Daoy (cell line): Measurements from ENCODE around the gene P2RY13. TPM values are rescaled to one million over a fixed set of nuclear protein-coding genes. Genes with fewer than 3 reads are reported as not detected.

Experiments used
- DNase-seq: peaks from one replicate; pipeline ENCODE4 v3.0.0-alpha.2; 2015; ENCODE audit warnings: low read depth
- total RNA-seq: library from RNA; depleted of rRNA; stranded (reverse); fragments of >200 nt; shearing (Covaris generic); gene quantifications from 2 replicates; pipeline ENCODE4 v1.2.3, GENCODE V29; 2014; rRNA removed

The P2RY13 gene
- total RNA-seq, 1 experiment from 2014 or later: not detected

DNA sequence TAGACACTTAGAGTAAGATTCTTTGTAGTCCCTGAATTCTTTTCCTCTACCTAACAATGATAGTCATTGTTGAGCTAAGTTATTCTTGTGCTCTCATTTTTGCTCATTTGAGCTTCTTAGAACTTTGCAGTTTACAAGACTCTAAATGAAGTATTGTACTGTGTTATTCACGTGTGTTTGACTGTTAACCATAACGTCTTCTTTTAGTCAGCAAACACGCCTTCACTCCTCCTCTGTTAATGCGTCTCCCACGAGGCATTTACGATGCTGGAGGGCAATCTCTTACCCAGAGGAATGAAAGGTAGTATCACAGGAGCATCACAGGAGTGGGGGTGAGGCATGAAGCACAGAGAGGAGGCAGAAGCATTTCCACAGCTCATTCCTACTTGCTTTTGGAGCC is 36.2 kb downstream of the P2RY13 start:
- DNase-seq: no peak

DNA sequence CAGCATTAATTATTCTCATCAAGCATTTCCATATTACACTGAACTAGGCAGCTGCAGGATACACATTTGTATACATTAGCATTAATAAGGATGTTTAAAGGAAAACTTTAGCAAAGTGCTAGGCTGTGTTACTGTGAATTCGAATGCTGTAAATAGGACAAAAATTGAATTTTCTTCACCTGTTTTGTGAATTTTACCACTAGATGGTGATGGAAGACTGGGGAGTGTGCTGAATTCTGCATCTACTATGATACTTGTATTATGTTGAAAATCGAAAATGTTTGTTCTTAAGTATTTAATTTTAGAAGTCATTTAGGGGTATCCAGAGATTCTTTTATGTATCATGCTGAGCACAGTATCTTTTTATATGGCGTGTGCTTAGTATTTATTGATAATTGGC is 38.7 kb downstream of the P2RY13 start:
- no peak for DNase-seq

DNA sequence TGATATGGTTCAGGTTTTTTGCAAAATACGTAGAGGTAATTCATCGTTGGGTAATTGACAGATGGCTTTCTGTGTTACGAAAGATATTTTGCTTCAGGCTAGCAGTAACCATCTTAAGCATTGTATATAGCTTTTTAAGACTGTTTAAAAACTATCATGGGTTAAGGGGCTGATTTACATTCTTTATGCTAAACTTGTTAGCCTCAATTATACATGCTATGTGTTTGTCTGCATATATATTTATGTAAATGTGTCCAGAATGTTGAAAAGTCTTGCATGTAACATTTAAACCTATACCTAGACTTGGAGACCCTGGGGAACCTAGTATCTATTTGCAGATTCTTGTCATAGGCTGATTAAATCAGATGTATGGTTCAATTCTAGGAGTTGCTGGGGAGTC is 39.9 kb downstream of the P2RY13 start:
- DNase-seq: no peak

DNA sequence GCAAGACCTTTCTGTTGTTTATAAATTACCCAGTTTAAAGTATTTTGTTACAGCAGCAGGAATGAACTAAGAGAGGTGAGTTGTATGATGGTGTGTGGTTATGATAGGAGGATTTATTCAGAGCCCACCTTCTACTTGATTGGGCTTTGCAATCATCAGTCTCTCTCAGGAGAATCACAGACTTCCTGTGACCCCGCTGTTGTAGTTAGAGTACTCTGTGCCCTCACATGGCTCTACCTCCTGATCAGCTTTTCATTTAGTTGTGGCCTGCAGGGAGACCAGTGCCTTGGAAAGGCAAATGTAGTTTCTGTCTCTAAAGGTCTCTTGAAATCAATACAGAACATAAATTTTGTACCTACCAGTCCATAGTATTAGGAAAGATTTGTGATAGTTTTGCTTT is 43.4 kb downstream of the P2RY13 start:
- no peak for DNase-seq

DNA sequence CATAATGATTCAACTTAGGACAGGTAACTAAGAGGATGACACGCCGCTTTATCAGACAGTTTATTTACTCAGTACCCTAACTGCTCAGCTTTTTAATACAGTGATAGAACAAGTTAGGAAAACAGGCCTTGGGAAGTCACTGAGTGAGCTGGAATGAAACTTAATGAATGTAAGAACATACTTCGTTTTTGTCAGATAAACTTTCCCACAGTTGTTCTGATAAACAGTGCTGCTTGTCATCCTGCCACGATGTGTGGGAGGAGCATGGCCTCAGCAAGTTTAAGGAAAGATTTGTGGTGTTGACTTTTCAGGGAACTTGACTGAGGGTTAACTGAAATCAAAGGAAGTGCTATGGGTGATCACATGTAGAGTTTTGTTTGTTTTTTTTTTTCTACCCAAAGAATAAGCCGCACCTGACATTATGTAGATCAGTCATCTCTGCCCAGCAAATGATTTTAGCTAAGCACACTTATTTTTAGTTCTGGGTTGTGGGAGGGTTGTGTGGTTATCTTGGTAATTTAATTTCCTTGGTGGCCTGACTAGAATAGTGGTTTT is 45.4 kb downstream of the P2RY13 start:
- DNase-seq: peak; percentile 61

DNA sequence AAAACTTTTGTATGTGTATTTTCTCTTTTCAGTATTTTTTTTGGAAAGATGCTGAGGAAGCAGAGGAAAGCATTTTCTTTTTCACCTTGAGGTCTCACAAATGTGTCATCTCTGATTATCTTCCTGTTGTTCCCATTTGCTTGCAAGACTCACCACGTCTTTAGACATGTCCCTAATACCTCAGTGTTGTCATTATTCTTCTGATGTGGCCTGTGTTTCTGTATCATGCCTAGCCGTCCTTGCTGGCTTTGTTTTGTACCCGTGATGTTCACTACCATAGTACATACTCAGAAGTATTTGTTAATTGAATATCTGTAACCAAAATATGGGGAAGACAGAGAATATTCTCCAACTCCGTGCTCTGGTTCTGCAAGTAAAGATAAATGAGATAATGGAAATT is 46.0 kb downstream of the P2RY13 start:
- no peak for DNase-seq

DNA sequence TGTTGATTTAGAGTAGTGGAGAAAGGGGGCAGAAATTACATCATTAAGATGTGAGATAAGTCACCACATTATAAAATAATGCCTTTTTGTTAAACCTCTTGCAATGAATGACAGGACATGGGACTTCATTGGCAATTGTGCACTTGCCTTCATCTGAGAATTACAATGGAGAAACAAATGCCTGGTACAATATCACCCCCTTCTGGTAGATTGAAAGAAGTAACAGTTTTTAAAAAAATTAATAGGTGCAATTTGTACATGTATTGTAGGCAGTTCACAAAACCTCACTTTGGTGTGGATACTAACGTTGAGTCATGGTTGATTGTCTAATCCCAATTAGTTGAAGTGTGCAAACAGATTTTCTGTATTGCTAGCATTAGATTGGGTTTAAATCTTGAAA is 46.4 kb downstream of the P2RY13 start:
- peak; percentile 57 for DNase-seq

DNA sequence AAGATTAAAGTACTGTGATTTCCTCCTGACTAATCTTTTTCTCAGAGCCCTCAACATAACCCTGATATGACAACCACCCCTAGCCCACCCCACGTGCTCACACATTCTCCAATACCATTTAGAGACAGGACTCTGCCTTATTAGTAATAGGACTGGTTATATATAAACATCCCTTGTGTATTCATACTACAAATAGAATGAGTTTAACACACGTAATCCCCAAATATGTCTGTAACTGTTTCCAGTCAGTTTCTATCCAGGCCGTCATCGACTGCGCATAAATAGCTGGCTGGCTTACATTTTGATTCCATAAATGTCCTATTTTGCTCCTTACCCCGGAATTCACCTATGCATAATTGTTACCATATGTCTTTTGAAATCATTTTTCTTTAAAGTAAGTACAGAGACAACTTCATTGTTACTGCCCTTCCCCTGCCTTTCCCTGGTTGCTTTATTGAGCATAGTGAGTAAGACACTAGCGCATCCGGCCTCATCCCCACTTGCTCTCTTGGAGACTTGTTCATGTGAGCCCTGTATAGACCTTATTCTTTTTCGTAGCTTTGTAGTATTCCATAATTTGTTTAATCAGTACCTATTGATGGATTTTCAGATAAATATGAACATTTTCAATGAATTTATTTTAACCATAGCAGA is 47.6 kb downstream of the P2RY13 start:
- DNase-seq: no peak

DNA sequence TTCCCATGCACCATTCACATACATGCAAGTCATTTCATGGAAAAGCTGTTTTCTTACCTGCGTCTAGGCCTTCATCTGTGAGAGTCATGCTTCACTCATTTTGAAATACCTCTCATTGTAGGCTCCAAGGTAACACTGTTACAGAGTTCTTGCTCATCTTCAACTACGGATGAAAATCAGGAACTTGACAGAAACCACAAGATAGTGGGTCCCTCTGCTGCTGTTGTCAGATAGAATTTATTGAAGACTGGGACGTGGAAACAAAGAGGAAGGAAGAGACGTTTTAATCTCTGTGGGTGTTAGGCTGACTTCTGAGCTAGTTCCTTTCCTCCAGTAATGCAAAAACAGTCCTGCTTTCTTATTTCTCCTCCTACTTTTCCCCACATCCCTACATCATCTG is 51.1 kb downstream of the P2RY13 start, which contains the start of gene P2RY14:
TSS of gene P2RY14 (minus strand) at position 313 of the 400 bp plus-strand sequence. CDS start 64,226 bp downstream, outside the sequence.
- no peak for DNase-seq

DNA sequence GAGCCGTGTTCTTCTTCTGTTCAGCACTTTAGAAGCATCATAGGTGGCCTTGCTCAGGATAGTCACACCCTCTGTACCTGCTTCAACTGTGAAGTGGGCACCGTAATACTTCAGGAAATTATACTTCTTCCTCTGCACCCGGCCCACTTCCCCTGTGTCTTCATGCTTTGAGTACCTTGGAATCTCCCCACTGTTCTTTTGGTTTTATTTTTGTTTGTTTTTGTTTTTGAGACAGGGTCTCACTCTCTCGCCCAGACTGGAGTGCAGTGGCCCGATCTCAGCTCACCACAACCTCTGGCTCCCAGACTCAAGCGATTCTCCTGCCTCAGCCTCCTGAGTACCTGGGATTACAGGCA is 52.7 kb downstream of the P2RY13 start:
- no peak for DNase-seq

Other genes starting within 250 kb of the P2RY13 start
- gene MED12L, start 243.9 kb downstream of the P2RY13 start, total RNA-seq: 1.8 and 2.7 TPM in 2 replicates
- gene GPR171, start 126.3 kb downstream of the P2RY13 start, total RNA-seq: not detected in 2 replicates
- gene P2RY14, start 51.0 kb downstream of the P2RY13 start, total RNA-seq: not detected in 2 replicates
- 0.40 and 0.77 TPM in 2 replicates for gene GPR87, start 12.7 kb downstream of the P2RY13 start, total RNA-seq
- gene P2RY12, start 55.2 kb upstream of the P2RY13 start, total RNA-seq: not detected in 2 replicates
- gene IGSF10, start 131.5 kb upstream of the P2RY13 start, total RNA-seq: not detected in 2 replicates